ENCODE results near the gene GTSF1L.
"Not testable (repeated sequence)": the region's sequence is repeated elsewhere in the genome, so short reads cannot be mapped to it uniquely, and the experiment has no call there.

GTSF1L gene

GRCh38 chr20:43726811-43727338 is at the start of gene GTSF1L:
Gene GTSF1L, minus strand, starts transcription at chr20:43727002. Its CDS starts 308 bp downstream, at chr20:43726694.
- DNase-seq: peak; percentile 62

DNA sequence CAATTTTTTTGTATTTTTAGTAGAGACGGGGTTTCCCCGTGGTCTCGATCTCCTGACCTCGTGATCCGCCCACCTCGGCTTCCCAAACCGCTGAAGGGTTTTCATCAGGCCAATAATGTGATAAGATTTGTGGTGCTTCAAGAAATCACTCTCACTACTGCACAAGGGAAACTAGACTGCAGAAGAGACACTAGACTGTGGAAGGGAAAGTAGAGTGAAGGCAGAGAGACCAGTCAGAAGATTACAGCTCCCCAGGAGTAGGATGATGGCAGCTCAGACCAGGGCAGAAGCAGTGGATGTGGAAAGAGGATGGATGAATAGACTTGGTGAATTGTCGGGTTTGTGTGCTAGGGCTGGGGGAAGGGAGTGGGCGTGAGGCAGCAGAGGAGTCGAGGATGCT is 48.0 kb upstream of the GTSF1L start:
- no peak for DNase-seq

- DNase-seq: no peak
These were observed 44.8 kb upstream of the GTSF1L start for GRCh38 chr20:43771503-43772190.

GRCh38 chr20:43770342-43770741 is 43.5 kb upstream of the GTSF1L start:
- no peak for DNase-seq

DNA sequence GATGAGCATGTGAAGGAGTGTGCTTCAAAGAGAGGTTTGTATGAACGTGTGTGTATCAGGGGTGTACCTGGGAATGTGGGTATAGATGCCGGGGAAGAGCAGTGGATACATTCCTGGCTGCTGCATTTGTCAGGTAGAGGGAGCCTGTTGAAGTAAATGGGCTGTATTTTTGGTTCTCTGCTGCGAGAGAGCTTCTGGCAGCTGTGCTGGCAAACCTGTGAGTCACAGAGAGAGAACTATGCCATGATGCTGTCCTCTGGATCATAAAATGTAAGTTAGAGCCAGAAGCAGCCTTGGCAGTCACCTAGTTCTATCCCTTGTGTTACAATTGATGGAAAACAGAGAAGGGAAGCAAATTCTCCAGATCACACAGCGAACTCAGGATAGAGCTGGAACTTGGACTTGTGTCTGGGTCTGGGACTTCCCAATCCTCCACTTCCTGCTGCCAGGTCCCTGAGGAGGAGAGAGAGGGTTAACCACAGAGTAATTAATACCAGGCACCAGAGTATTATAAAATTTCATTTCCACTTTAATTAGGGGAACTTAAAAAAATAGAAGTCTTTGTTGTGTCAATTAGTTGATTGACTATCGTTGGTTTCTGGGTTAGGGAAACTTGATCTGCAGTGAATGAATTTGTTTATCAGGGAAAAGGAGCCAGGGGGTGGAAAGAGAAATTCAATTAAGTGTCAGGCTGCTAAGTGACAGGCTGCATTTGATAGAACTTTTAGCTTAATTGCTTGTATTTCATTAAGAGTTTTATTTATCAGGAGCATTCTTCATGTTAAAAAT is 41.1 kb upstream of the GTSF1L start:
- peak; percentile 25 for DNase-seq

DNA sequence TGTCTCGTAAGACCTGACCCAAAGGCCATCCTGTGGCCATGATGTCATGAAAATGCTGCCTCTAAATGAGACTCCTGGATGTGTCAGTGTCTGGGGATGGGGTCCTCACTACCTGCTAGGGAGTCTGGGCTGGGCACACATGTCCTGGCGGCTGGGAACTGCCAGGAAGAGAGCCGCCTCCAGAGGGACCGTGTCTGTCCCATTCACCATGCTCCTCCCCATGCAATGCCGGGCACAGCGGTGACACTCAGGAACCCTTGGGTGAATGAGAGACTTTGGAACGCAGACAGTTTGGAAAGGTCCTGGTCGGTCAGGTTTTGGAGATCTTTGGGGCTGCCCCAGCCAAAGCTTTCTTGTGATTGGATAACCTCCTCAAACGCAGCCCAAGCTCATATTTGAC is 40.1 kb upstream of the GTSF1L start:
- DNase-seq: no peak

DNA sequence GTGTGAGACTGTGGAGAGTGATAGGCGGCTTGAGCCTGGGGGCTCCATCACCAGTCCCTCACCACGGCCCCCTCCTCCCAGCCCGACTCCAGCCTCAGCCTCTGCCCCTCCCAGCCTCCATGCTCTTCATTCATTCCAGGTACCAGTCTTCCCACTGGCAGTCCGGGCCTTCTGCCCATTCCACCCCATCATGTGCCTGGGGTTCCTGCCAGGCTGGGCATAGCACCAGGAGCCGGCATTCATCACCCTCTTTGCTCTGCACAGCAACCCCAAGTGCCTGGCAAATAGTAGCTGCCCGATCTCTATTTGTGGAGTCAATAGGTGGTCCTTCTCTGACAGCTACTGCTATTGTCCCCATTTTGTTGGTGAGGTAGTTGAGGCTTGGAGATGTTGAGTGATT is 39.6 kb upstream of the GTSF1L start:
- DNase-seq: no peak

DNA sequence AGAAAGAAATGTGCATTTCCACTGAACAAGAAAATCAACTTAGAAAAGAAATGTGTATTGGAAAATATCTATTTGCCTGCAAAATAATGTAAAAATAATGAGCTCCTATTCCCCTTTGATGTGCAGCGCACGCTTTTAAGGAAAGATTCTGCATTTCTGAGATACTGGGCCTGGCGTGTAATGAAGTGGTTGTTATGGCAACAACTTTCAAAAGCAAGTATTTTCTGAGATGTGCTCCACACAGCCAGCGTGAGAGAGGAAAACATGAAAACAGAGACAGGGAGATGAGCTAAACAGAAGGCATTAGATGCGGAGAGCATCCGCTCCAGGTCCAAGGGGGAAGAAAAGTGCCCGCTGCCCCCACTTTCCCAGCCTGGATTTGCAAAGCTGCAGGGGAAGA is 39.1 kb upstream of the GTSF1L start:
- no peak for DNase-seq

GRCh38 chr20:43762911-43763310 is 36.1 kb upstream of the GTSF1L start:
- no peak for DNase-seq

DNA sequence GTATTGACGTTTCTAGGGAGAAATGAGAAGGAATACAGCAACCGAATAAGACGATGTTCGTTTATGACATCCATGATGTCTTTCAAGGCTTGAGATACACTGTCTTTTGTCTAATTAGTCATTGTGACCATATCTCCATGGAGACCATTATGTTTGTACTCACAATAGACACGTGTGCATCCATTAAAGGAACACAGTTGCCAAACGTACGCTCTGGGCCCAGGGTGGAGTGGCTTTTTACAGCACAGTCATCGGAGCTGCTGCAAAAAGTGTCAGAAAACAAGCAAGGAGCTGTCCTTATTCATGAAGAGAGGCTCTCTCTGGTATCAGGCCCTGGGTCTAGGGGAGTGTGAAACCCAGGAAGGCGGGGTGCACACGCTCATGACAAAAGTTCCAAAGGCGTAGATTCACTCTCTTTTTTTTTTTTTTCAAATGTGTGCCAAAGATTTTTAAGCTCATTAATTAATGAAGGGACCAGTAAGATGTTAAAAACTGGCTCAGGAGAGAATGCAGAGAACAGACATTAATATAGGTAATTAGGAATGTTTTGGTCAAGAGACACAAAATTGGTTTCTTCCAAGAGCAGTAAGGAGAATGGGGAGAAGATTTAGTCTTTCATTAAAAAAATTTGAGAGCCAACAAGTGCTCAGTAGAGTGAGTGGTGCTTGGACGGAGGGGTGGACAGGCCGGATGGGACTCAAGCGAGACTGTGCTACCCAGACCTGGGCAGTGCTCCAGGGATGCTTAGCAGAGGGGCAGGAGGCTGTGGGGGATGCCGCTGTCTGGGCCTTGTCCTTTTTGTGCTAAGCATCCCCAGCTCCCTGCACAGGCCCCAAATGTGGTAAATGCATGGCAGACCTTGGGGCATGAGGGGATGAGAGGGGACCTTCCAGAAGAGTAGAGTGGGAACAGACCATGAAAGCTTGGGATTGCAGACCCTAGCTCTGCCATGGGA is 34.9 kb upstream of the GTSF1L start:
- no peak for DNase-seq

DNA sequence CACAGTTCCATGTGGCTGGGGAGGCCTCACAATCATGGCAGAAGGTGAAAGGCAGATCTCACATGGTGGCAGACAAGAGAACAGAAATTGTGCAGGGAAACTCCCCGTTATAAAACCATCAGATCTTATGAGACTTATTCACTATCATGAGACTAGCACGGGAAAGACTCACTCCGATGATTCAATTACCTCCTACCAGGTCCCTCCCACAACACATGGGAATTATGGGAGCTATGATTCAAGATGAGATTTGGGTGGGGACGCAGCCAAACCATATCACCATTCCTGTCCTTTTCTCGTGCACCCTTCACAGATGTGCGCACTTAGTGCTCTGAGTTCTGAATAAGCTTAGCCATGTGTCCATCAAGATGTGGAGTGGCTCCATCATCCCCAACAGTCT is 31.1 kb upstream of the GTSF1L start:
- DNase-seq: not testable (repeated sequence)

DNA sequence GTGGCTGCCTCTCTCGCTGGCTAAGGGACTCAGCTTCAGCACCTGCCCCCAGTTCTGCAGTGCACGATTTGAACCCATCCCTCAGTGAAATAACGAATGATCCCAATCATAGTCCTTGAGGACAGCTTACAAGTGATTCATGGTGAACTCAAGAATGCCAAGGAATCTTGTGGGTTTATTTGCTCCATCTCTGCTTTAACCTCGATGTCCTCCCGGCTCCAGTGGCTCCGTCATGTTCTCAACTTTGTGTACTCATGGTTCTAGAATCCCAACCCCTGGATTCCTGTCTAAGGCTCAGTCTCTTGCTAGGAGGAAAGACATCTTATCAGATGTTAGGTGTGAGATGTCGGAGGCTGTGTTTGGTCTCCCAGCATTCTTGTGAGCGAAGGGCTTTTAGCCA is 29.0 kb upstream of the GTSF1L start:
- peak; percentile 74 for DNase-seq

GRCh38 chr20:43755390-43755789 is 28.6 kb upstream of the GTSF1L start:
- DNase-seq: peak; percentile 70

DNA sequence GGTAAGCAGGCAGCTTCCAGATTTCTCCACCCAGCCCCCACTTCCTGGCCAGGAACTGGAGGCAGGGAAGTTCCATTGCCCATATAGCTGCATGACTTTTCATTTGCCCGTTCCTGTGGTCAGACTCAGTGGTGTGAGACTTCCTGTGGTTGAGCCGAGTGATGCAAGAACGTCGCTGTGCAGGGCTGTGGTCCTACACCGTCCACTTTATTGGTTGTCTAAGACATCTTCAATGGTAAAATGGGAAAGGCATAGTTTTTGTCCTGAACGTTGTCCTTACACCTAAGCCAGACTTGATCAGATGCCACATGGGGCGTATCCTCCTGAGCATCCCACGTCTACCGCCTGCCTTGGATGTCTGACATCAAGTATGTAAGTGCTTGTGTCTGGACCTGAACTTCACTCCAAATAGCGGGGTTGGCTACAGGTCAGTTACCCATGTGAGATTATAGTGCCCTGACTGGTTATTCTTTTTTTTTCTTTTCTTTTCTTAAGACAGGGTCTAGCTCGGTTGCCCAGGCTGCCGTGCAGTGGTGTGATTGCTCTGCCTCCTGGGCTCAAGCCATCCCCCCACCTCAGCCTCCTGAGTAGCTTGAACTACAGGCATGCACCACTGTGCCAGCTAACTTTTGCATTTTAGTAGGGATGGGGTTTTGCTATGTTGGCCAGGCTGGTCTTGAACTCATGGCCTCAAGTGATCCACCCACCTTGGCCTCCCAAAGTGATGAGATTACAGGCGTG is 25.9 kb upstream of the GTSF1L start:
- DNase-seq: peak; percentile 91

- no peak for DNase-seq
These were observed 25.2 kb upstream of the GTSF1L start for GRCh38 chr20:43752051-43752360.

DNA sequence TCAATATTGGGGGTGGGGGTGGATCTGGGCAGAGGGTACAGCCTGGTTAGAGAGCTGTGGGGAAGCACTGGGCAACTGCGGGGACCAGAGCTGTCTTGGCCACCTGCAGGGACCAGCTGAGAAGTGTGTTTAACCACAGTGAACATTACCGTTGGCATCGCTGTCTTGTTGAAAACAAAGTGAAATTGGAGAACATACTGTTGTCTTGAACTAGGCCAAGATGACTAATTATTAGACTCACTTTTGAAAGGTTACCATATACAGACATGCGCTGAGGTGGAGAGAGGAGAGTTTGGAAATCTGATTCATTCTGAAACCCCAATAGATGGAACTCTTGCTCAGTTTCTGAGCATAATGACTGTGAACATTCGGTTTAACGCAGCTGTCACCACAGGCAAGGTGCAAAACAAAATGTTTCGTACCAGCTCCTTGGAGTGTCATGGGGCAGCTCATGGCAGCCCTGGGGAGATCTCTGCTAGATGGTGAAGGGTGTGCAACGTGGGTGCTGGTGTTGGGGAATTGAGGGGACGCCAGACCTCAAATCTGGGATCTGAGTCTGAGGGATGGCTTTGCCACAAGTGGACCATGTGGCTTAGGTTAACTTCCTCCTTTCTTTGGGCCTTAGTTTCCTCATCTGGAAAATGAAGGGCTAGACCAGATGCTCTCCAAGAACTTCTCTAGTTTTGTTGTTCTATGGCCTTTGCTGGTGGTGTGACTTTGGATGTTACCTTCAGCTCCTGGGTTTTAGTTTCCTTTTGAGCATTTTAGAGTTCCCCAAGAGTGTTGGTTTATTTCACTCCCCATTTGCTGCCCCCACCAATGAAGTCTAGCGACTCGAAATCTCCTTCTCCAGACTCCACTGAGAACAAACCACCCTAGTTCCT is 24.6 kb upstream of the GTSF1L start:
- peak; percentile 68 for DNase-seq

DNA sequence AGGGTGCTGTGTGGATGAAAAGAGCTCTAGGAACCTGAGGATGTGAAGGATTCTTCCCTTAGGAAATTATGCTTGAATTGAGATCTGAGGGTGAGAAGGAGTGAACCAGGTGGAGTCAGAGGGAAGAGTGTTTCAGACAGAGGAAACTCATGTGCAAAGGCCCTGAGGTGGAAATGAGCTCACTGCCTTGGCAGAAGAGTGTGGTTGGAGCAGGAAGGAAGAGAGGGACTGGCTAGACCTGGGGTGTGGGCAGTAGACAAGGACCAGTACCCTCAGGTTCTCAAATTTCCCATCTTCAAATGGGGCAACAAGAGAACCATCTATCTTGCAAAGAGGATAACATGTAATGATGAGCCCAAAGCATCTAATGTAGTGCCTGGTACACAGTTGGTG is 24.0 kb upstream of the GTSF1L start:
- DNase-seq: no peak

DNA sequence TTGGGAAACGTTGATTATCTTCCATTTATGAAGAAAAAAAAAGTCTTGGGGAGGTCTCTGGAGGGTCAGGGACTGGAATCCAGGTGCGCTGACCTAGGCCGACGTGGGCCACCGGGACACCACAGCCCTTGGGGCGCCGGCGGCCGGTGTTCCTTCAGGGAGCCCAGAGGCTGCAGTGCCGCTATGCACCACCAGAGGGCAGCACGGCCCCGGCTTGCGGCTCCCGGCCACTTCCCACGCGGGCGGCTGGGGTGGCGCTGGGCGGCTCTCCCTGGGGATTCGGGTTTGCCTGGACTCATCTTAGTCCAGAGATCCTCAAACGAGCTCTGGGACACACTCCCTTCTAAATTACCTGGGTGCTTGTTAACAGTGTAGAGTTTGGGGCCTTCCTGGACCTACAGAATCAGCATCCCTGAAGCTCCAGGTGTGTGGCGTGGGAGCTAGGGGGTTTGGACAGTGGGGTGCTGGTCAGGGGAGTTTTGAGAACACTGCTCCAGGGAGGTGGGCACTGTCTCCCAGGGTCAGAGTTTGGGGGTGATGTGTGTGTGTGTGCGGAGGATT is 23.0 kb upstream of the GTSF1L start:
- peak; percentile 47 for DNase-seq

GRCh38 chr20:43748274-43748673 is 21.5 kb upstream of the GTSF1L start:
- no peak for DNase-seq

DNA sequence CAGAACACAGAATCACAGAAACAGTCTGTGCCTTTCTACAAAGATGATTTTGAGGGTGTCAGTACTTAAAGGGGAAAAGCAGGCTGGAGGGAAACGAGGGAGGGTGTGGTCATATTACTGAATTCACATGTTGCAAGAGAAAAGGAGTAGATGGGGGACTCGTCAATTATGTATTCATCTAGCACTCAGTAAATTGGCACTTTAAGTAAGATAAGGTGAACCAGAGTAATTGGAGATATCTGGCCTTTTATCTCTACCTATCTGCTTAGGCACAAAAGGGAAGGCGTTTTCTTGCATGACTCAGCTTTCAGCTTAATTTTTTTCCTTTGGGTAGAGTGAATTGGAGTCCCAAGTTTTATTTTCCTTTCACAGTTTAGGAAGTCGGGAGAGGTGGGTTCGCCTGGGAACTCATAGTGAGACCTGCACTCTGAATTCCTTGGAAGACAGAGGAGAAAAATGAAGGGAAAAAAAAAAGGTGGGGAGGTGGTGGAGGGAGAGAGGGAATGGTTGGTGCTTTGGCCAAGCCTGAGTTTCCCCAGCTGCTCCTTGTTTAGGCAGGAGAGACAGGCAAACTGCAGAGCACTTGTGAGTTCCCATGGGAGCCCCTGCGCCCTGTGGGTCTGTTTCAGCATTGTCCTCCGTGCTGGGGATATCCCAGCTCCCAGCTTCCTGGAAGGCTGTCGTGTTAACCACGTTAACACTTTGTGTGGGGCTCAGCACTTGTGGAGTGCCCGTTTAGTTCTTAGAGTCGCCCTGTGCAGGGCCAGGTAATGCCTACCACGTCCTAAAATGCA is 19.7 kb upstream of the GTSF1L start:
- no peak for DNase-seq

Data from fibroblast of upper back skin (primary cell).